CD4-positive, alpha-beta T cell treated with Interleukin-6 for 4 hours (primary cell): ENCODE results near the gene FICD.
A peak's percentile ranks its signal among the peaks of the same experiment; 100 is the strongest.
"Not testable (repeated sequence)": the region's sequence is repeated elsewhere in the genome, so short reads cannot be mapped to it uniquely, and the experiment has no call there.

Experiments
- DNase-seq: peaks from one replicate; pipeline ENCODE4 v3.0.0-alpha.2; 2020; ENCODE audit warnings: mixed read lengths

Gene FICD

DNA sequence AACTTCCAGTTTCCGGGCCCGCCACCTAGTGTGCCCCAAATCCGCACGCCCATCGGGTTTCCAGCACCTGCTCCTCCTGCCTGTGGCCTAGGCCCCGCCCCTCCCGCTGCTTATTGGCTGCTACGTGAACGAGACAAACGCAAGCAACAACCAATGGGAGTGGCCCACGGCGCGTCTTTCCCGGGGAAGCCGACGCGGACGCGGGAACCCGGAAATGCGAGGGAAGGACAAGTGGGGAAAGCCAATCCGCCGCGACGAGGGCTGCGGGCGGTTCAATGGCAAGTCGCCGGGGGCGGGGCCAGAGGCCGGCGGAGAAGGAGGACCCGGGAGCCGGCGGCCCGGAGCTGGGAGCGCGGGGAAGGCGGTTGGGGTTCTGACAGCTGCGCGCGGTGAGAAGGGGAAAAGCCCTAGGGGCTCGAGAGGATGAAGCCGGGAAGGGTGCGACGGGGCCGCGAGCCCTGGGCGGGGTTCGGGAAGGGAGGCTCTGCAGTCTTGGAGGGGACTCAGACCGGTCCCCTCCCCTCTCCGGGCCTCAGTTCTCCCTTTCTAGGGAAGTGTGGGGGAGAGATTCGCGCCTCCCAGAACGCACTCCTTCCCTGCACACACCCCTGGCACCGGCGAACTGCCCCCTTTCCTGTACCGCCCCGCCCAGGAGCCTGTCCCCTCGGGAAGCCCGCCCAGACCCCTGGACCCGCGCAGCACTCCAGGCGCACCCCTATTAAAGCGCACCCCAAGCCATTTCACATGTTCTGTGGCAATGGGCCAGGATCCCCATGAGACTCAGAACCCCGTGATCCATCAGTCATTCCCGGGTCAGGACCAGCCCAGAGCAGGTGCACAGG lies at the start of gene FICD:
TSS of gene FICD (plus strand) at position 305 of the 842 bp plus-strand sequence. CDS start 1,696 bp downstream, outside the sequence.
- DNase-seq: peak; percentile 100

DNA sequence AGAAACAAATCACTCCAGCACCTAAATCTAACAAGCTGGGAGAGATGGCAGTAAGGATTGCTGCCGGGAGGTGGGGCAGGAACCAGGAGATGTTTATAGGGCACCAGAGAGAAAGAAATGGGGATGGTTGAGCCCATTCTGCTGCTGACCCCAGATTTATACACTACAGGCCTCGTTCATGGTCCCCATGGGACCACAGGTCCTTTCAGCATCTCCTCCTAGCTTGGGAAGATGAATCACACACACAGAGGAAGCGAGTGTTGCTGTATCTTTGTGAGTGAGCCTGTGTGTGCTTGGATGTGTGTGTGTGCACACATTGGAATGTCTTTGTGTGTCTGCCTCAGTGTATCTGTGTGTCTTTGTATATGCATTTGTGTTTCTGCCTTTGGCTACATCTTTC lies 49.7 kb upstream of the FICD start:
- no peak for DNase-seq

DNA sequence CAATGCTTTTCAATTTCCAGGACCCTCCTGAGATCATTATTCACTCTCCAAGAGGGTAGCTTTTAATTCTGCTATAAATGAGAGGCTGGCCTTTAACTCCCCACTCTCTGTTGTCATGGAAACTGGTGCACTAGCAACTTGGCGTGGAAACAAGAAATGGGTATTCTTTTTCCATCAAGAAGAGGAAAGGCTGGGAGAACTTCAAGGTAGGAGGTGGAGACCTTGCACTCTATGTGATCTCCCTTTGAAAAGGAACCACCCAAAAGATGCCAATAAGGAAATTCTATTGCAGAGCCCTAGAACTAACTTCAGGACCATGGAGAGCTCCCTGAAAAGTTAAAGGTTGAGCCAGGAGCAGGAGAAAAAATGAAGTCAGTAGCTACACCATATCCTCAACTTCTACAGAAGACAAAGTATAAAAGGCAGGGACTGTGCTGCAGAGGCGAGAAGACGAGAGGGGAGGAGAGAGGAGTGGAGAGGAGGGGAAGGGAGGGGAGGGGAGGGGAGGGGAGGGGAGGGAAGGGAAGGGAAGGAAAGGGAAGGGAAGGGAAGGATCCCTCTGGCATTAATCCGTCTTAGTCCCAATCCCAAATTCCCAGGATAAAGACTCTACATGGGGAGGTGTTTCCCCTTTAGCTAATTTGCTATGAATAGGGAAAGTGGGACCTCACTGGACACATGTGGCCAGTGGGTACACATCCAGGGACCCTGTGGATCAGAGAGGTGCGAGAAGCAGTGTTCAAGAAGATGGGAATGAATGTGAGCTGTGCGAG lies 46.7 kb upstream of the FICD start:
- DNase-seq: no peak

DNA sequence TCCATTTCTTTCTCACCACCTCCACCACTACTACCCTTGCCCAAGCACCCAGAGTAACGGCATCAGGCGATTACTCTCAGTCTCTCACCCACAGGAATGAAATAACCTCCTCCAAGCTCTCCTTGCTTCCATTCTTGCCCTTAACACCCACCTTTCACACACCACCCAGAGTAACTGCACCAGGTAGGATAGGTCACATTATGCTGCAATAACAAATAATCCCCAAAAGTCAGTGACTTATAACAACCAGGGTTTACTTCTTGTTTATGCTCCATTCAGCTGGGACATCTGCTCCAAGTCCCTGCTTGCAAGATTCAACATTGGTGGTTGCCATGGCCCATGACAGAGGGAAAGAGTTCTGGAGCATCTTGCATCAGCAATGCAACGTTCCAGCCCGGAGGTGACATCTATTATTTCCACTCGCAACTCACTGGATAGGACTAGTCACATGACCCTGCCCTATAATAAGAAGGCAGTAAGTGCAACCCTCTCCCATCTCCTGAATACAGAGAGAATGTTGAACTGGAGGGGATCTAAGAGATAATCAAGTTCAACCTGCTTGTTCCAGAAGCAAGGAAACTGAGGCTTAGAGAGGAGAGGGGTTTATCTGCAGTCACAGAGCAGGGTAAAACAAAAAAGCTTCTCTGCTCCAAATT lies 41.5 kb upstream of the FICD start:
- no peak for DNase-seq

DNA sequence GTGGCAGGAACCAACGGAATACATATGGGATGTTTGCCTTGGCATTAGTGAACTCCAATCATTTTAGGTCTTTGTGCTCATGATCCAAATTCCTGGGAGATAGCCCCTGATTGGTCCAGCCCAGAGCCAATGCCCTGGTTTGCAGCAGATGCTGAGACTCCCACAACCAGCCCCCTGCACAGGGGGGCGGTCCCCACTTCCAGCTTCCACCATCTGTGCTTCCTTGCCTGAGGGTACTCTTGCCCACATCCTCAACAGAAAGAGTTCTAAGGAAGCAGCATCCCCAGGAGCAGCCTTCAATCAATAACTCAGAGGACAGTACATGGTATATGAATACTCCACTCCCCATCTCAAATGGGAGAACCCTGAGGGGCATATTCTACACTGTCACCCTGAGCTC lies 39.7 kb upstream of the FICD start:
- no peak for DNase-seq

DNA sequence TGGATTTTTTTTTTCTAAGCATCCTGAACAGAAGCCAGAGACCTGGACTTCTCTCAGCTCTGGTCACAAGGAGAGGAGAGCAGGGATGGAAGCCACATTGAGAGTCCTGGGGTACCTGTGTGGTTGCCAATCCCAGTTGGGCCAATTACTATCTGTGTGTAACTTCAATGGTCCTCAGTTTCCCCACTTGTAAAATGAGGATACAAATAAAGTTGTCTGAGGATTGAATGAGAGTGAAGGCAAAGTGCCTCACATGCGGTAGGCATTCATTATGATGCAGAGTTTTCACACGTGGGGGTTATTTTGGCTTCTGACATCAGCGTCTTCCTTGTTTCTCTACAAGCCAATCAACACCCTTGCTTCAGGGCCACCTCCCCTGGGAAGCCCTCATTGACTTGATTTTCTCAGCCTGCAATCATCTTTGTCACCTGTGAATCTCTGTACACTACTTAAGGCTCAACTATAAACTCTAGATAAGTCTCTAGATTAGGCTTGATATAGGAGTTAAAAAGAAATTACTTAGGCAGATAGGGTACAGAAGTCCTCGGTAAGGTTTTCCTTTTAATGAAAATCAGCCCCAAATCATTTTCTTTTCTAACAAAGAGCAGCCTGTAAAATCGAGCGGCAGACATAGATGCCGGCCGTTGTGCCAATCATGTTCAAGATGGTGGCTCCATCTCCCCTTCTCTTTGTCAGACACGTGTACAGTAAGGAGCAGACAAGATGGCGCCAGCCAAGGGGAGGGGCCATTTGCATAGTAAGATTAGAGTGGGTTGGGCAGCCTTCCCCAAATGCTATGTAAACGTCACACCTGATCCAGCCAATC lies 37.8 kb upstream of the FICD start:
- DNase-seq: no peak

DNA sequence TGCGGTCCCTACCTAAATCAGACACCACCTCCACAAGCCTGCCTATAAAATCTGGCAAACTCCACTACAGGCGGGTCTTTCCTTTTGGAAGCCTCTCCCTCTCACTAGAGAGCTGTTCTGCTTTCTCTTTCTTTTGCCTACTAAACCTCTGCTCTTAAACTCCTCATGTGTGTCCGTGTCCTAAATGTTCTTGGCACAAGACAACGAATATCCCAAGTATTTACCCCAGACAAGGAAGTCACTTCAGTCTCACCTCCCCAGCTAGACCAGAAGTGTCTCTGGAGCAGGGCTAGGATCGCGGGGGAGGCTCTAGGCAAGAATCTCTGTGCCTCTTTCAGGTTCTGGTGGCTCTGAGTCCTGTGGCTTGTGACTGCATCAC lies 37.2 kb upstream of the FICD start:
- no peak for DNase-seq

DNA sequence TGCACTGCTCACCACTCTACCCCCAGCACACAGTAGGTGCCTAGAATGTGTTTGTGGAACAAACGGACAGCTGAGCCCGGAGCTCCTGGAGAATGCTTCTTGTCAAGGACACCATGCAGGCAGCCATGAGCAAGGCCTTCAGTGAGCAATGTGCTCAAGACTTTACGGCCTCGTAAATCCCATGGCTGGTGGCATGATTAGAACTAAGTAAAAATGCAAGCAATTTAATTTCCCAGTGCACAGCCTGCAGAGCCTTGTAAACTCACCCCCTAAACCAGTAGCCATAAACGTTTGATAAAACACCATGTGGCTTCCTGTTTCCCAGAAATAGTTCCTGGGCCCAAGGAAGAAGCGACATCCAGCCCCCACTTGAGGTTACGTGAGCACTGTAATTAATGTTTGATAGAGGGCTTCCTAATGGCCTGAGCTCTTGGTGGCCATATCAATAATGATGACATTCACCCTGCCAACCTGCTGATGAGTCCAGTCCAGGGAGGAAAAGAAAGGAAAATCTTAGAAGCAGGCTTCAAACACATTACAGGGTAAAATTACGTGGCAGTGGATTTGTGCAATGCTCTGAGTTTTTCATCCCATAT lies 36.4 kb upstream of the FICD start:
- DNase-seq: no peak

DNA sequence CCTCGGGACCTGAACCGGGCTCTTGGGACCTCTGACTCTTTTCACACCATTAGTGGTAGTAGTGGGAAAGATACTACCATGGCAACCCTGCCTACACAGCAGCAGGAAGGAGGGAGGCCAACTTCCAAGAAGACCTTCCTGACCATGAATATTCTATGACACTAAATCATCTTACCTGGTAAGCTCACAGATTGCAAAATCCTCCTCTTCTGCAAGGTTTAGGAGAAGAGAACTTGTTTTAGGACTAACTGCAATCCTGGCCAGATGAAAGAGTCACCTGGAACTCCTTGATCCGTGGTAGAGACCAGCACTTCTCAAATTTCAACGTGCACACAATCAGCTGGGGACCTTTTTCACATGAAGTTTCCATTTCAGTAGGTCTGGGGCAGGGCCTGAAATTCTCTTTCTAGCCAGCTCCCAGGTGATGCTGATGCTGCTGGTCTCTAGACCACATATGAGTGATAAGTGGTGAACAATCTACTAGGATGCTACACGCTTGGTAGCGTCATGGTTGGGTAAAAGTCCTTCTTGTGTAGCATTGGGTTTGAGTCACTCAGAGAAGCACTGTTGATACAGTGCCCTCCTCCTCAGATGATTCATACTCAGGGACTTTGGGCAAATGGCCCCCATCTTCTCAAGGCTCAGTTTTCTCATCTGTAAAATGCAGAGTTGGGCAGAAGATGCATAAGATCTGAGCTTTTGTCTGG lies 35.6 kb upstream of the FICD start:
- no peak for DNase-seq

DNA sequence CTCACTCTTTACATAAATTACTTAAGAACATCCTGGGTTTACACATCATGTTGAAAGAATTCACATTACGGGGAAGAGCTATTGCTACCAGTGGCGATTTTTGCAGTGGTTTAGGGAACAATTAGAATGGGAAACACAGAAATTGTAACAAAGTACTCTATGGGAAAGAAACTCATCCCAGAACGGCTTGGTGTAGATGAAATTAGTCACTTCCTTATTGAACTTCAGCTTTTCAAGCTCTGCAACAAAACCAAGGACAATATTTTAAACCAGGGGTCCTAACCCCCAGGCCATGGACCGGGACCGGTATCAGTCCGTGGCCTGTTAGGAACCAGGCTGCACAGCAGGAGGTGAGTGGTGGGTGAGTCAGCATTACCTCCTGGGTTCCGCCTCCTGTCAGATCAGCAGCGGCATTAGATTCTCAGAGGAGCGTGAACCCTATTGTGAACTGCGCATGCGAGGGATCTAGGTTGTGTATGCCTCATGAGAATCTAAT lies 32.3 kb upstream of the FICD start:
- no peak for DNase-seq

DNA sequence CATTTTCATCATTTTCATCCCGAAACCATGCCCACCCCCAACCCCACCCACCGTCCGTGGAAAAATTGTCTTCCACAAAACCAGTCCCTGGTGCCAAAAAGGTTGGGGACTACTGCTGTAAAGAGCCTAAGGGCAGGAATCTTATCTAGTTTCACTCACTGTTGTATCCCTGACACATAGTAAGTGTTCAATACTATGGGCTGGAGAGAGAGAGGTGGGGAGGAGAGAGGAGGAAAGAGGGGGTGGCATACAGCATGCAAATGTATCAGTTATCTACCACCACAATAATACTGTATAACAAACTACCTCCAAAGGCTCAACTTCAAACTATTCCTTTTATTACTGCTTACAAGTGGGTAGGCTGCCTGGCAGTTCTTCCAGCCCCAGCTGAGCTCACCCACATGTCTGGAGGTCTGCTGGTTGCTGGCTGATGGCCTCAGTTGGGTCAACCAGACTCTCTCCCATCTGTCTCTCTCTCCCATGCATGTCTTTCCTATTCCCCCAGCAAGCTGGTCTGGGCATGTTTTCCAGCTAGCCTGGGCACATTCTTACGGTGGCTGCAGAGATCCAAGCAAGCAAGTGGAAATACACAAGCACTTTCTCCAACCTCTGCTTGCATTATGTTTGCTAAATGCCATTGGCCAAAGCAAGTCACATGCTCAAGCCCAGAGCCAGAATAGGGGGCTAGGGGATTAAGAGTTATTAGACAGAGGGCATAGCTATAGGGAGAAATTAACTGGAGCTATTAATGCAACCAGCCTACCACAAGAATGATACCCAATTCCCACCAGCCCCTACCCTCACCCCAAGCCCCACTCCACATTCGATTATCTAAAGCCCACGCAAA lies 31.6 kb upstream of the FICD start:
- no peak for DNase-seq

DNA sequence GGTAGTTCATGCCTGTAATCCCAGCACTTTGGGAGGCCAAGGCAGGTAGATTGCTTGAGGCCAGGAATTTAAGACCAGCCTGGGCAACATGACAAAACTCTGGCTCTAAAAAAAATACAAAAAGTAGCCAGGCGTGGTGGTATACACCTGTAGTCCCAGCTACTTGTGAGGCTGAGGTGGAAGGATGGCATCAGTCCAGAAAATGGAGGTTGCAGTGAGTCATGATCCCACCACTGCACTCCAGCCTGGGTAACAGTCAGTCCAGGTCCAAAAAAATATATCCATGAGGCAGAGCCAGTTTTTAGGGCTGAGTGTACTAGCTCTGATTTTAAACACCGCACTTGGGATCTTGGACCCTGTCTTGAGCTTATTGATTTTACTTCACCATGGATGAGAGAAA lies 30.6 kb upstream of the FICD start:
- DNase-seq: no peak

DNA sequence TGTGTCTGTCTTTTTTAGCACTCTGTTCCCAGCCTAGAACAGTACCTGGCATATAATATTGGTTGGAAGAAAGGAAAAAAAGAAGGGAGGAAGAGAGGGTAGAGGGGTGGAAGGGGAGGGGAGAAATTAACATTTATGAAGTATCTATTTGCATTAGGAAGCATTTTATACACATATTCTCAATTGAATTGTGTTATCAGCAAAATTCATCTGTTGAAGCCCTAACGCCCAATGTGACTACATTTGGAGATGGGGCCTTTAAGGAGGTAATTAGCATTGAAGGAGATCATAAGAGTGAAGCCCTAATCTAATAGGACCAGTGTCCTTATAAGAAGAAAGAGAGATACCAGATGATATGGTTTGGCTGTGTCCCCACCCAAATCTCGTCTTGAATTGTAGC lies 30.2 kb upstream of the FICD start:
- no peak for DNase-seq

DNA sequence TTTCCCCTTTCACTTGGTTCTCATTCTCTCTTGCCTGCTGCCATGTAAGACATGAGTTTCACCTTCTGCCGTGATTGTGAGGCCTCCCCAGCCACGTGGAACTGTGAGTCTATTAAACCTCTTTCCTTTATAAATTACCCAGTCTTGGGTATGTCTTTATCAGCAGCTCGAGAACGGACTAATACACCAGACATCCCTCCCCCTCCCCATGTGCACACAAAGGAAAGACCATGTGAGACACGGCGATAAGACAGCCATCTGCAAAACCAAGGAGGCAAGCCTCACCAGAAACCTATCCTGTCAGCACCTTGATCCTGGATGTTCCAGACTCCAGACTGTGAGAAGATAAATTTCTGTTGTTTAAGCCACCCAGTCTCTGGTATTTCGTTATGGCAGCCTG lies 29.7 kb upstream of the FICD start:
- DNase-seq: not testable (repeated sequence)

DNA sequence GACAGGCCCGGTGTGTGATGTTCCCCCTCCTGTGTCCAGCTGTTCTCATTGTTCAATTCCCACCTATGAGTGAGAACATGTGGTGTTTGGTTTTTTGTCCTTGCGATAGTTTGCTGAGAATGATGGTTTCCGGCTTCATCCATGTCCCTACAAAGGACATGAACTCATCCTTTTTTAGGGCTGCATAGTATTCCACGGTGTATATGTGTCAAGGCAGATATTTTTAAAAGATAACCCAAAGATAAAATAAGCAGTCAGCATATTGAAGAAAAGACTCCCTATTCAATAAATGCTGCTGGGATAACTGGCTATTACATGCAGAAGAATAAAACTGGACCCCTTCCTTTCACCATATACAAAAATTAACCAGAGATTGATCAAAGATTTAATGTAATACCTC lies 28.0 kb upstream of the FICD start:
- not testable (repeated sequence) for DNase-seq

DNA sequence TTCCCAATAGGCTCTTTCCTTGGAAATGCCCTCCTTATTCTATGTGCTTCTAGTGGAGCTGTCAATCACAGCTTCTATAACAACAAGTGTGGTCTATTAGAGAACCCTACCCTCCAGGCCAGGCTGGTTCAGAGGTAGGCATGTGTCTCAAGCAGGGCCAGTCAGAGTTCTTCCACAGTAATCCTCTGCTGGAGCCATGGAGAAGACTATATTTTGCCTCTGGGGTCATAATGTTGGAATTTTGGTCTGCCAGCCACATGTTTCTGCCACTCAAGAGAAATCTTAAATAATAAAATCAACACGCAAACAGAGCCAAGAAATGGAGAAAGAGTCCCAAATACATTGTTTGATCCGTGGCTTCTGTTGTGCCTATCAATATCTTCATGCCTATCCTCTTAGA lies 23.8 kb upstream of the FICD start:
- DNase-seq: no peak

DNA sequence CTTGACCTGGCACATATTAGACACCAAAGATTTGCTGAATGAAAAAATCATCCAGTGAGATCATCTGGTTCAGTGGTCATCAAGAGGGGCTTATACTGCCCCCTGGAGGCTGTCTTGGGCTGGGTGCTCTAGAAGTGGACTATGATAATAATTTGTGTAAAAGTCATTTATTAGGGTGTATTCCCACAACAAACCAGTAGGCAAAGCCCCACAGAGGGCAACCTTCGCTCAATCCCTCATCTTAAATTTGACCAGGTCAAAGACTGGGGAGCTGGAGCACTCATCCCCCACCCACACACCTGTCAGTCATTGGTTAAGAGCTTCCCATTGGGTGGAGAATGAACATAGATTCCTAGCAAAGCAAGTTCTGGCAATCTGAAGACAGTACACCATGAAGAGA lies 20.0 kb upstream of the FICD start:
- DNase-seq: no peak

DNA sequence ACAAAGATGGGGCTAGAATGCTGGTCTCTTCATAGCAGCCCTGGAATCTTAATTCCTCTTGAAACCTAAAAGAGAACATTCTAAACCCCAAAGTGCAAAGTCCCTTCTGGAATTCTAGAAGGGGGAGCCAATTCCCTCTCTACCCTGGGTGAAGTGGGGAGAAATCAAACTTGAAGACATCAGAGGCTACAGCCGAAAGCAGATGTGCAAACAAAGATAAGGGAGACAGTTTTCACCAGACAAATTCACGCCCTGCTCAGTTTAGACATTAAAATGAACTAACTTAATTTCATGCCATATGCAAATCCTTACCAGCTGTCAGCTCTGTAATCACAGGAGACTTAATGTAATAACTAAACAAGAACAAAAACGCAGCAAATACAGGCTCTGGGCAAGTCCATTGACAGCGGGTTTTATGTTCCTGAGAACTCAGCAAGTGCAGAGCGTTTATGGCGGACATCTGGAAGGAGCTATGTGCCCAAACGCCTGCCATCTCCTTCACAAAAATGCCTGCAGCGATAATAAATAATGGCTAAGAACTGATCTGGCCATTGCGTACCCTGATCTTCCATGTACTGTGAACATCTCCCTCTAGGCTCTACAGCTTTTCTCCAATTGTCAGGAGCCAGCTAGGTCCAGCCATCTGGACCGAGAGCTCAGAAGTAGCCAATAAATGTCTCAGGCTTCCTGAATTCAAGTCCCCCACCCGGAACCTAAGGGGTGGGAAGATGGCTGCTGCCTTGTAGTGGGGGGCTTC lies 19.1 kb upstream of the FICD start:
- no peak for DNase-seq

DNA sequence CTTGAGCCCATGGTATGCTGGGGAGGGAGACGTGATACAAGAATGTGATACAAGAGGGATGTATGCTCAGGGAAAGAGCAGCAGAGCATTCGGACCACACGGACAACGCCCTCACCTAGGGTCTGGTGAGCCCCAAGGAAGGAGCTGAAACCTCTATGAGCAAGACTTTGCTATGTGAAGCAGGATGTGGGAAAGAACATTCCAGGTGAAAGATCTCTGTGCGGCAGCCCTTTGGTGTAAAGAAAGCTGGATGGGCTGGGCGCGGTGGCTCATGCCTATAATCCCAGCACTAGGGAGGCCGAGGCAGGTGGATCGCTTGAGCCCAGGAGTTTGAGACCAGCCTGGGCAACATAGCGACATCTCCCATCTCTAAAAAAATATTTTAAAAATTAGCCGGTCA lies 16.9 kb upstream of the FICD start:
- no peak for DNase-seq

DNA sequence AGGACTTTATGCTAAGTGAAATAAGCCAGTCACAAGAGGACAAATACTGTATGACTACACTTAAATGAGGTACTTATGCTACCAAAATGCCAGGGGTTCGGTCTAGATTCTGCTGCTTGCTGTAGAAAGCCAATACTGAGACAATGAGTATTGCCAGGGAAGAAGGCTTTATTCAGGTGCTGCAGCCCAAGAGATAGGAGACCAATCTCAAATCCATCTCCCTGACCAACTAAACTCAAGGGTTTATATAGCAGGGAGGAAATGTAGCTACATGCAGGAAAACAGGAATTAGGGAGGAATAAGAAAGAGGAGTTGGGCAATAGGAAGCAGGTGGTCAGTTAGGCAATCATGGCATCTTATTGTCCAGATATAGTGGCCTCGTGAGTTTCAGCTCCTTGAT lies 12.2 kb upstream of the FICD start:
- no peak for DNase-seq
